Left cardiac atrium (tissue), 4 donors: ENCODE data around the gene QPCTL. TPM values are rescaled to one million over a fixed set of nuclear protein-coding genes. Genes with fewer than 3 reads are reported as not detected.

Source experiments
- ATAC-seq, 2 donors: fragments of 200-7000 bp; cut with Tn5 transposase; one replicate each; pipeline ENCODE4 v1.9.1; 2020; ENCODE audit warnings: mild to moderate bottlenecking in 2 of 2, moderate library complexity in 2 of 2
- DNase-seq: peaks from one replicate; pipeline ENCODE4 v3.0.0-alpha.2; 2020
- intact Hi-C, 2 donors: fragments of 100-400 bp; cut with DNase I; formaldehyde crosslinking; loops; one replicate each; pipeline versions ENCODE4 v1.14.1 to v1.15.1; 2022 to 2023
- long read RNA-seq: library from polyadenylated mRNA; unstranded; transcript quantifications from one replicate; pipeline ENCODE4 v2.0.0, GENCODE V29; 2021
- total RNA-seq, 2 donors: library from RNA; stranded (reverse); fragmentation: NEBNext Ultra II Directional; extraction: Animal tissue kit (Norgen Biotek cat#: 25700); gene quantifications; one replicate each; pipeline ENCODE4 v1.2.1, GENCODE V29; 2021
- donor health status: DM: no; HTN: yes; CAD: no.
- donor health status: DM: no; HTN: yes; CAD: no; lungs with severe emphysema.
- donor health status: DM: yes; HTN: yes; CAD: no.
- donor health status: Dilated cardiomyopathy.

The QPCTL gene
- 1 to 10 TPM; 2.9 to 3.2 TPM for total RNA-seq
- long read RNA-seq: 0 reads

DNA sequence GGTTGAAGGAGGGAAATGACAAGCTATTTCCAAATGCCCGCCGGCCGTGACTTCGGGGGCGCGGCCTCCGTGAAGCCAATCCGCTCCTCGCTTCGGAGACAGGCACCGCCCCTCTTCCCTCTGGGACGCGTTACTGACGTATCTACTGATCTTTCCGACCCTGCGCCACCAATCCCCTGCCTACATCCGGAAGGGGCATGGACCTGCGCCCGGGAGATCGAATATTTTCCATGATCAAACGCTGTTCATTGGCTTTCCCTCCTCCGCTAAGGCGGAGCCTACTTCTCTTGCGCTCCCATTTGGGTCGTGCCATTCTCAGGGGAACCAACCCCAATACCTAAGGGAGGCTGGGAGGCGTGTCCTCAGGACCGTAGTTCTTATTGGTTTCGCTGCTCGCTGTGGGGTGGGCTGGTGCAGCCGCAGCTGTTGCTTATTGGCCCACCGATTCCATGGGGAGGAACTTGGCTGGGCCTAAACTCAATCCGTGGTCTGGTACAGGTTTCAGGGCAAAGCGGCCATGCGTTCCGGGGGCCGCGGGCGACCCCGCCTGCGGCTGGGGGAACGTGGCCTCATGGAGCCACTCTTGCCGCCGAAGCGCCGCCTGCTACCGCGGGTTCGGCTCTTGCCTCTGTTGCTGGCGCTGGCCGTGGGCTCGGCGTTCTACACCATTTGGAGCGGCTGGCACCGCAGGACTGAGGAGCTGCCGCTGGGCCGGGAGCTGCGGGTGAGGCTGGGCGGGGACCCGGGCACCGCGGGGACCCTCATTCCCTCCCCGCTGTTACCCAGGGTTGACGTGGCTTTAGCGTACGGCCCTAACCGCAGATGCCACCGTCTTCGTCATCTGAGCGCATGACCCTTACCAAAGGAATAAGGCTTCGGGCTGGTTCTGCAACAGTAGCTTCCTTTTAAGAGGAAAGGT lies at the start of gene QPCTL:
QPCTL (plus strand) TSS at position 480 of the 919 bp plus-strand sequence; CDS start at position 518, 38 bp downstream.
- intact Hi-C loops: no loop called here
- DNase-seq (peak; percentile 98), ATAC-seq (peak; percentile 95 to 96)

DNA sequence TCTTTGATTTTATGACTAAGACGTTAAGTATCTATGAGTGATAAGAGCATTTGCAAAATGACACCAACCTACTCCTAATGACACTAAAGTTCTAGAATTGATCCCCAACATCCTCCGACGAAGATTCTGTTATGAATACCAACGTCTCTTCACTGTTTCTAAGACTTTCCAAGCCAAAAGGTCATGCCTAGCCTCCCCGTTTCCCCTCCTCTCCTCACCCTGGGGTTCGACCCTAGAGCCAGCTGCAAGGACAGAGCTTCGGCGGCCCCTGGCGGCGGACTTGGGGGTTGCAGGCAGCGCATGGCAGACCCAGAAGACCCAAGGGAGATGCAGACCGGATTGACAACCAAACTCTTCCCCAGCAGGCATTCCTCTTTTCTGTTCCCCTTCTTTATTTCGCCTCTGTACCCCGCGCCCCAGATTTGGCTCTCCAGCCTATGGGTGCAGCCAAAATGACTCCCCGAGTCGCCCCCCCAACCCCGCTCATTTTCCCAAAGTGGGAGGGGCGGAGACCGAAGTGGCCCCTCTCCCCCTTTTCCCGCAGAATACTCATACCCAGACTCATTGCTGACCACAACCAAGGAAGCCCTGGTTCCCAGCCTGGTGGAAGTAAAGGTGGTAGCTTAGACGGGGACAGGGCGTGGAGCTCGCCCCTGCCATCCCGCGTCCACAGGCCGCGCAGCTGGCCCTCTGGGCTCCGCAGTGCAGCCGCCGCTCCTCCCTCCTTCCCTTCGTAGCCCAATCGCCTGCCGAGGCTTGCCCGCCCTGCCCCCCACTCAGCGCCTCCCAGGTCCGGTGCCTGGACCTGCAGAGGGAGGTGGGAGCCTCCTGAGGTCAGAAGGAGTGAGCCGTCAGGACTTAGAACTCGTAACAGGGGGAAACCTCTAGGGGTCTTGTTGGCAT lies 49.2 kb upstream of the QPCTL start:
- ATAC-seq (peak; percentile 48 to 50), DNase-seq (peak; percentile 82)
- intact Hi-C loops: loop anchor here (5.0 kb wide), 2 partner anchors 36 to 121 kb away; no protein-coding TSS in a partner anchor

GRCh38 chr19:45643927-45644771 lies 48.3 kb upstream of the QPCTL start:
- intact Hi-C loops: loop anchor here (5.0 kb wide), 2 partner anchors 37 to 122 kb away; no protein-coding TSS in a partner anchor
- no peak for ATAC-seq
- no peak for DNase-seq

- intact Hi-C loops: no loop called here
- no peak for ATAC-seq
Observed at GRCh38 chr19:45645068-45645630, 47.3 kb upstream of the QPCTL start.

DNA sequence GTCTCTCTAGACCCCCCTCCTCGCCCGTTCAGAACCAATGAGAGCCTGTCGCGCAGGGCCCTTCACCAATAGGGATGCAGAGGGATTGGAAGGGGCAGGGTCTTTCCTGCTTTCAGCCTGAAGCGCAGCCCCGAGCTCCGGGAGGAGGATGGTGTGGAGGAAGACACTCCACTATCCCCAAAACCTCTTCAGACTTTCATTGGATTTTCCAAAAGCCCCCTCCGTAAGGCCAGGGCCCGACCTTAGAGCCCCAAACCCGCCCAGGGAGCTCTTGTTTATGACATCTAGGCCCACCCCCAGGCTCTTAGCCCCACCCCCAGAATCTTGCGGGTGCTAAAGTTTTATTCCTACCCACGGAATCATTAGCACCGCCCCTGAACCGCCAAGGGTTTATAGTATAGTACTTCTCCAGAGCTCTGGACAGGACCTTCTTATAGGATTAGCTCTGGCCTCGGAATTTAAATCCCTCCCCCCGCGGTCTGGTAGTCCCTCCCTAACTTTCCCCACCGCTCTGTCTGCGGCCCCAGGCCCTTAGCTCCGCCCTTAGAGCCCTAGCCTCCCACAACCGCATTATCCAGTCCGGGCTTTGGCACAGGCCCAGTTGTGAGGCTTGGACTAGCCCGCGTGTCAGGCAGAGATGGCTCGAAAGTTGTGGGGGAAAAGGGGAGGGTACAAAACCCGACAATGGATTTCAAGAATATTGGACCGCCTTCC lies 46.7 kb upstream of the QPCTL start:
- DNase-seq (peak; percentile 86), ATAC-seq (peak; percentile 60 to 86)
- intact Hi-C loops: no loop called here

More at GRCh38 chr19:45645068-45645630, 47.3 kb upstream of the QPCTL start:
- no peak for DNase-seq

DNA sequence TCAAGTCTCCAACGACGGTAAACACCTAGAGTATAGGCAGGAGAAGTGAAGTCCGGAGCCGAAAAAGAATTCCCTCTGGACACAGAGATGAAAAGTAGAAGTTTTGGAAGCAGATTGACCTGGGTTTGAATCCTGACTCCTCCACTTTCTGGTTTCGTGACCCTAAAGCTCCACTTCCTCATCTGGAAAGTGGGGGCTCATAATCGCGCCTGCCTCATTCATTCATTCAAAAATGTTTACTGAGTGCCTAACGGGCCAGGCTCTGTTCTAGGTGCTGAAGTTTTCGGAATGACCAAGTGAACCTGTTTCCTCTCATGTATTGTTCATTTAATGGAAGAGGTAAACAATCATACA lies 46.1 kb upstream of the QPCTL start:
- DNase-seq (no peak), ATAC-seq (no peak)
- intact Hi-C loops: no loop called here

DNA sequence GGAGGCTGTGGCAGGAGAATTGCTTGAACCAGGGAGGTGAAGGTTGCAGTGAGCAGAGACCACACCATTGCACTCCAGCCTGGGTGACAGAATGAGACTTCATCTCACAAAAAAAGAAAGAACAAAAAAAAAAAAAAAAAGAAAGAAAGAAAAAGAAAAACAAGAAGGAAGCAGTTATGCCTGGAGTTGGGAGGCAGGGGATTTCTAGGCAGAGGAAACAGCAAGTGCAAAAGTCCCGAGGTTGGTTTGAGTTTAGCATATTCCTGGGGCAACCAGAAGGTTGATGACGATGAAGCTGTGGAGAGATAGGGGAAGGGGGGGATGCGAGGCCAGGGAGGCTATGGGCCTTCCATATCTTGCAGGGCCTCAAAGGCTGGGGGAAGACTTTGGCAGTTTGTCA lies 41.7 kb upstream of the QPCTL start:
- intact Hi-C loops: no loop called here
- no peak for DNase-seq
- ATAC-seq: no peak

GRCh38 chr19:45653634-45654033 lies 38.8 kb upstream of the QPCTL start:
- intact Hi-C loops: no loop called here
- DNase-seq (no peak), ATAC-seq (no peak)

DNA sequence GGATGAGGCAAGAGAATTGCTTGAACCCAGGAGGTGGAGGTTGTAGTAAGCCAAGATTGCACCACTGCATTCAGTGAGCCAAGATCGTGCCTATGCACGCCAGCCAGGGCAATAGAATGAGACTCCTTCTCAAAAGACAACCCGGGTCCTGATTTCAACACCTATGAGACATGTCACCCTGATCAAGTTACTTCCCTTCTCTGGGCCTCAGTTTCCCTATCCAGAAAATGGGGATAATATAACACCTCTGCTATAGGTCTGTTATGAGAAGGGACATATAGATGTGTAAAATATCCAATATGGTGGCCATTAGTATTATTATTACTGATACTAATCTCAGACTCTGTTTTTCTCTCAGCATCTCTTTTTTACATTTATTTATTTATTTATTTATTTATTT lies 37.4 kb upstream of the QPCTL start:
- intact Hi-C loops: no loop called here
- no peak for DNase-seq
- ATAC-seq: no peak

DNA sequence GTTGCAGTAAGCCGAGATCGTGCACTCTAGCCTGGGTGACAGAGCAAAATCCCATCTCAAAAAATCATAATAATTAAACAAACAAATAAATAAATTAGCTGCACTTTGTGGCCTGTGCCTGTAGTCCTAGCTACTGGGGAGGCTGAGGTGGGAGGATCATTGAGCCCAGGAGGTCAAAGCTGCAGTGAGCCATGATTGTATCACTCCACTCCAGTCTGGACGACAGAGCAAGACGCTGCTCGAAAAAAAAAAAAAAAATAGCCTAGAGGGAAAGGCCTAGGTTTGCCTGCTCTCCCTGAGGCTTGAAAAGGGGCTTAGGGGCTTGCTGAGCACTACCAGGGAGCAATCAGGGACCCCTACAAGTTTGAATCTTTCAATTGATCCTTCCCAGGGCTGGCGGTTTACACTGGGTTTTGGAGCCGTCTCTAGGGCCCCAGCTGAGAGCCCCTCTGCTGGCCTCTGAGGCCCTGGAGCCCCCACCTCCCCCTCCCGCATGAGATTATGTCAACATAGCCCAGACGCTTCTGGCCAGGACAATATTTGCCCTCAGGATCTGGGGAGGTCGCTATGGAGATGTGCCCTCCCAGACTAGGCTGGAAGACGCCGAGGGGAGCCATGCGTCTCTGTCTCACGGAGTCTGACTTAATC lies 34.8 kb upstream of the QPCTL start:
- intact Hi-C loops: no loop called here
- no peak for DNase-seq
- ATAC-seq: no peak

GRCh38 chr19:45659096-45659729 lies 33.3 kb upstream of the QPCTL start:
- ATAC-seq: no peak
- no peak for DNase-seq
- intact Hi-C loops: no loop called here

GRCh38 chr19:45660636-45661035 lies 31.8 kb upstream of the QPCTL start:
- intact Hi-C loops: no loop called here
- DNase-seq: no peak
- no peak for ATAC-seq

DNA sequence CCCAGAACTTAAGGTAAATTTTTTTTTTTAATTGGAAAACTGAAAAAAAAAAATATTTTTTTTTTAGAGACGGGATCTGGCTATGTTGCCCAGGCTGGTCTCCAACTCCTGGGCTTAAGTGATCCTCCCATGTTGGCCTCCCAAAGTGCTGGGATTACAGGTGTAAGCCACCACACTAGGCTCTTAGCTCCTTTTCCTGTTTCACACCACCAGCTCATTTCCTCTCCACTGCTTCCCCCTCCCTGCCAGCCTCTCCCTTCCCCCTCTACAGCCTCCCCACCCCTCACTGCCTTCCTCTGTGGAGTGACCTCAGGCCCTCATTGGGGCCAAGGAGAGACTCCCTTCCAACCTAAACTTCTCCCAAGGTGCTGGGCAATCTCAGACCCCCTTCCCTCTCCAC lies 28.7 kb upstream of the QPCTL start:
- intact Hi-C loops: no loop called here
- no peak for ATAC-seq
- DNase-seq: no peak

DNA sequence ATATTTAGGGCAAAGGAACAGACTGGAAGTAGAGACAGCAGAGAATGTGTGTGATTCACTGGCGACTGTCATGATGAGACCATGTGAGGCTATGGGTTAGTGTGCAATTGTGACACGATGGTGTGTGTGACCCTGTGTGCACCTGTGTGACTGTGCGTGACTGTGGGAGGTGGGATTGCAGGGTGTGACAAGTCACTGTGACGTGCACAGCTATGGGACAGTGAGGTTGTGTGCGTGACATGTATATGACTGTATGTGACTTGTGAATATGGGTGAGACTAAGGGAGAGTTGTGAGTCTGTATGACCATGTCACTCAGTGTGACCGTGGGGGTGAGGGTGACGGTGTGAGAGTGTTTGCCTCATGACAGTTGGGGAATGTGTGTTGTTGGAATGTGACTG lies 27.9 kb upstream of the QPCTL start:
- ATAC-seq (no peak), DNase-seq (no peak)
- intact Hi-C loops: no loop called here

GRCh38 chr19:45667620-45668341 lies 24.7 kb upstream of the QPCTL start, which contains the start of gene GIPR:
Gene GIPR (plus strand): TSS chr19:45668221. CDS start chr19:45669521, 1,300 bp downstream.
- ATAC-seq (peak; percentile 65 to 68), DNase-seq (peak; percentile 59)
- intact Hi-C loops: no loop called here

DNA sequence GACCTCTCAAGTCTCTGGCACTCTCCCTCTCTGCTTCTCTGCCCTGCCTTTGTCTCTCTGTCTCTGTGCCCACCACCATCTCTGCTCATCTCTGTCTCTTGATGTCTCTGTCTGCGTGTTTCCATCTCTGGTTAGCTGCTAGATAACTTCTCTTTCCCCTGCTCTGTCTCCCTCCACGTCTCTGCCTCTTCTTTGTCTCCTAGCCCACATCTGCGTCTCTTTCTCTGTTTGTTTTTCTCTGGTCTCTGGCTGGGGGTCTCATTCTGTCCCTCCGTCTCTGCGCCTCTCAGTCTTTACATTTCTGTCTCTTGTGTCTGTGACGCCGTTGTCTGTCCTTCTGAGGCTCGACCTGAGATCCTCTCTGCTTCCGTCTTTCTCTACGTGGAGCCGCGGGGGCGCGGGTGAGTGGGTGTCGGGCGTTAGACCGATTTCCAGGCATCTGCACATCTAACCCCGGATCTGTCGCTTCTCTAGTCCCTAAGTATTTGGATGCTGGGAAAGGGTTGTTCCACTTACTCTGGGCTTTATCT lies 24.1 kb upstream of the QPCTL start:
- no peak for DNase-seq

More for the DNA sequence above, 24.1 kb upstream of the QPCTL start:
- ATAC-seq: no peak
- intact Hi-C loops: no loop called here
